Erythroblast (primary cell): ENCODE results near the gene TRIM74.
"Not testable (repeated sequence)": the region's sequence is repeated elsewhere in the genome, so short reads cannot be mapped to it uniquely, and the experiment has no call there.

Source experiments
- GATA1 ChIP-seq: IDR thresholded peaks from 2 replicates; pipeline ENCODE4 v1.6.1; 2011; ENCODE audit warnings: low read depth, mild to moderate bottlenecking, control low read depth, low read length, moderate library complexity
- POLR2A ChIP-seq: IDR thresholded peaks from 2 replicates; pipeline ENCODE4 v1.6.1; 2011; ENCODE audit warnings: mild to moderate bottlenecking, low read length

DNA sequence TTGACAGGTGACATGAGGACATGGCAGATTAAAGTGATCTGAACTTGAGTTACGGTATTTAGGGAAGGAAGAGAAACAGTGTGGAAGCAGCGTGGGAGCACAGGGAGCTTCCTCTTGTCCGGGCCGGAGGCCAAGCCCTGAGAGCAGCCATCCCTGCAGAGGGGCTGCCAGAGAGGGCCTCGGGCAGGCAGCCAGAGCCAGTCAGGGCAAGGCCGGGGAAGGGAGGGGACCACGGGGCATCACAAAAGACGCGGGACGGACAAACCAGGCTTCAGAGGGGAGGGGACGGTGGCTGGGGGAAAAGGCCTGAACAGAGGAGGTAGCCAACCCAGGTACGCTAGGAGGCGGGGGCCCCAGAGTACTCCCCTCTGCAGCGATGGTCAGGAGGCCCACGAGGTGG is 24.3 kb downstream of the TRIM74 start:
- not testable (repeated sequence) for TF ChIP-seq POLR2A, GATA1
